ENCODE measurements around the gene KRTAP5-6.
"Not testable (repeated sequence)": the region's sequence is repeated elsewhere in the genome, so short reads cannot be mapped to it uniquely, and the experiment has no call there.

The KRTAP5-6 gene

GRCh38 chr11:1683904-1684572 is 13.0 kb upstream of the KRTAP5-6 start:
- DNase-seq, result not testable (repeated sequence)

- DNase-seq, result not testable (repeated sequence)
Measured at GRCh38 chr11:1684886-1685874, 11.8 kb upstream of the KRTAP5-6 start.

GRCh38 chr11:1686220-1686619 is 10.8 kb upstream of the KRTAP5-6 start:
- not testable (repeated sequence) for DNase-seq

- DNase-seq, result not testable (repeated sequence)
Measured at GRCh38 chr11:1688336-1688947, 8.6 kb upstream of the KRTAP5-6 start.

GRCh38 chr11:1689250-1690166 is 7.5 kb upstream of the KRTAP5-6 start:
- not testable (repeated sequence) for DNase-seq

- no peak for DNase-seq
Measured at GRCh38 chr11:1690167-1691025, 6.6 kb upstream of the KRTAP5-6 start.

- no peak for DNase-seq
Measured at GRCh38 chr11:1691026-1691877, 5.7 kb upstream of the KRTAP5-6 start.

- no peak for DNase-seq
Measured at GRCh38 chr11:1691878-1692707, 4.9 kb upstream of the KRTAP5-6 start.

GRCh38 chr11:1692708-1693326 is 4.2 kb upstream of the KRTAP5-6 start:
- DNase-seq, result no peak

GRCh38 chr11:1693327-1694063 is 3.5 kb upstream of the KRTAP5-6 start:
- DNase-seq, result peak; percentile 51 to 68 (median 57)

- peak; percentile 56 to 80 (median 76) for DNase-seq
Measured at GRCh38 chr11:1694064-1694845, 2.7 kb upstream of the KRTAP5-6 start.

- no peak for DNase-seq
Measured at GRCh38 chr11:1694846-1695547, 2.0 kb upstream of the KRTAP5-6 start.

GRCh38 chr11:1695548-1696108 is 1.4 kb upstream of the KRTAP5-6 start:
- DNase-seq, result no peak

- DNase-seq, result no peak
Measured at GRCh38 chr11:1699771-1700170, 2.8 kb downstream of the KRTAP5-6 start.

GRCh38 chr11:1701091-1701807 is 4.3 kb downstream of the KRTAP5-6 start:
- no peak for DNase-seq

GRCh38 chr11:1702506-1702905 is 5.5 kb downstream of the KRTAP5-6 start:
- DNase-seq, result no peak

Data from activated naive CD4-positive, alpha-beta T cell (primary cell).